ENCODE results near the gene HDAC3.

Gene HDAC3

DNA sequence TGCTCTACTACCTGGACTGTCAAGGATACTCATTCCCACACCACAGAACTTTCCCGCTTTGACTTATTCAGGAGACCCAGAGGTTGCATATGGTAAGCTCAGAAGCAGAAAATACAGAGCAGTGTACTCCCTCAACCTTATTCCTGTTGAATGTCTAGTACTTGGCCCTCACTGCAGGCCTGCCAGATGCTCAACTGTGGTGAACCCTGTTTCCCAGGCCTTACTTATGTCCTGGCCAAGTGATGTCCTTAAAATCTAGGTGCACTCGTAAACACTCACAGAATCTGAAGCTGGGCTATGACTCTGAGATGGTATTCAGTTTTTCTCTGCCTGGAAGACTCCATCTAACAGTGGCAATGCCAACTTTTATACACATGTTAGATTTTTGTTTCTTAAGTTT lies 38.8 kb downstream of the HDAC3 start:
- no peak for TF ChIP-seq CTCF (IDR thresholded peaks at IDR 0.05; ENCODE audit: low read depth, low read length, missing control alignments)
- no peak for DNase-seq (ENCODE audit: low read depth)
- H3K4me3 ChIP-seq (ENCODE audit: low read depth, low read length): no peak overlapping the region
- in situ Hi-C loops (cut with HindIII; ENCODE audit: low sequenced_read_pairs): no loop called here

GRCh38 chr5:141597394-141597793 lies 39.3 kb downstream of the HDAC3 start:
- in situ Hi-C loops (cut with HindIII; ENCODE audit: low sequenced_read_pairs): no loop called here
- H3K4me3 ChIP-seq (ENCODE audit: low read depth, low read length): no peak overlapping the region

GRCh38 chr5:141596867-141597266 lies 39.8 kb downstream of the HDAC3 start:
- in situ Hi-C loops (cut with HindIII; ENCODE audit: low sequenced_read_pairs): no loop called here
- no peak for DNase-seq (ENCODE audit: low read depth)
- no peak for TF ChIP-seq CTCF (IDR thresholded peaks at IDR 0.05; ENCODE audit: low read depth, low read length, missing control alignments)
- H3K4me3 ChIP-seq (ENCODE audit: low read depth, low read length): no peak overlapping the region

More at GRCh38 chr5:141597394-141597793, 39.3 kb downstream of the HDAC3 start:
- TF ChIP-seq CTCF (IDR thresholded peaks at IDR 0.05; ENCODE audit: low read depth, low read length, missing control alignments): no peak
- no peak for DNase-seq (ENCODE audit: low read depth)

GRCh38 chr5:141590127-141590526 lies 46.5 kb downstream of the HDAC3 start:
- no peak for DNase-seq (ENCODE audit: low read depth)
- no peak for TF ChIP-seq CTCF (IDR thresholded peaks at IDR 0.05; ENCODE audit: low read depth, low read length, missing control alignments)
- in situ Hi-C loops (cut with HindIII; ENCODE audit: low sequenced_read_pairs): no loop called here
- no peak overlapping the region for H3K4me3 ChIP-seq (ENCODE audit: low read depth, low read length)

DNA sequence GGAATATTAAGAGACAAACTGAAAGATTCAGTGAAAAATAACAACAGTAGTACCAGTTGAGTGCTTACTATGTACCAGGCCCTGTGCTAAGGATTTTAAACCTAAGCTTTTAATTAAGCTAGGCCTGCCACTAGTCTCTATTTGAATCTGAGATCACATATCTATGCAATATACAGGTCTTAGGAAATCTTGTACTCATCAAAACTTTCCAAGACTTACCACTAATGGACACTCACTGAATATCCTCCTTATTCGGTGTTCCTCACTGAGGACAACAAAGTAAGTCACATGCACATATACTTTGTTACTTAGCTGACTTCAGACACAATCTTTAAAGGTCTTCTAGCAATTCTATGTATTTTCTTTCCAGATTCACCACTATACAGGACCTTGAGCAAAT lies 50.4 kb downstream of the HDAC3 start:
- no peak for DNase-seq (ENCODE audit: low read depth)
- no peak overlapping the region for H3K4me3 ChIP-seq (ENCODE audit: low read depth, low read length)
- in situ Hi-C loops (cut with HindIII; ENCODE audit: low sequenced_read_pairs): no loop called here
- no peak for TF ChIP-seq CTCF (IDR thresholded peaks at IDR 0.05; ENCODE audit: low read depth, low read length, missing control alignments)

DNA sequence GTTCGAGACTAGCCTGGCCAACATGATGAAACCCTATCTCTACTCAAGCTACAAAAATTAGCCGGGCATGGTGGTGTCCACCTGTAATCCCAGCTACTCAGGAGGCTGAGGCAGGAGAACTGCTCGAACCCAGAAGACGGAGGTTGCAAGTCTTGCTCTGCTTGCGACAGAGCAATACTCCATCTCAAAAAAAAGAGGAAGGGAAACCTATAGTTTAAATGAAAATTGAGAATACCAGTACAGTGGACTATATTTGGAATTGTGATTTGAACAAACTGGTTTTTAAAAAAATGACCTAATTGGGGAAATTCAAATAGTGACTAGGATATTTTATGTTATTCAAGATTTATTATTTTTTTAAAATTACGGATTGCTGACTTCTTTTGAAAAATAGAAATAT lies 51.1 kb downstream of the HDAC3 start:
- in situ Hi-C loops (cut with HindIII; ENCODE audit: low sequenced_read_pairs): no loop called here
- H3K4me3 ChIP-seq (ENCODE audit: low read depth, low read length): no peak overlapping the region
- TF ChIP-seq CTCF (IDR thresholded peaks at IDR 0.05; ENCODE audit: low read depth, low read length, missing control alignments): no peak
- no peak for DNase-seq (ENCODE audit: low read depth)

GRCh38 chr5:141574122-141574510 lies 62.5 kb downstream of the HDAC3 start:
- H3K4me3 ChIP-seq (ENCODE audit: low read depth, low read length): no peak overlapping the region
- no peak for DNase-seq (ENCODE audit: low read depth)
- no peak for TF ChIP-seq CTCF (IDR thresholded peaks at IDR 0.05; ENCODE audit: low read depth, low read length, missing control alignments)
- in situ Hi-C loops (cut with HindIII; ENCODE audit: low sequenced_read_pairs): no loop called here
